ENCODE data around the gene FOXR1. TPM values are rescaled to one million over a fixed set of nuclear protein-coding genes. Genes with fewer than 3 reads are reported as not detected.

Gene FOXR1
- total and polyA plus RNA-seq, 4 experiments from 2014 or later, result not detected

DNA sequence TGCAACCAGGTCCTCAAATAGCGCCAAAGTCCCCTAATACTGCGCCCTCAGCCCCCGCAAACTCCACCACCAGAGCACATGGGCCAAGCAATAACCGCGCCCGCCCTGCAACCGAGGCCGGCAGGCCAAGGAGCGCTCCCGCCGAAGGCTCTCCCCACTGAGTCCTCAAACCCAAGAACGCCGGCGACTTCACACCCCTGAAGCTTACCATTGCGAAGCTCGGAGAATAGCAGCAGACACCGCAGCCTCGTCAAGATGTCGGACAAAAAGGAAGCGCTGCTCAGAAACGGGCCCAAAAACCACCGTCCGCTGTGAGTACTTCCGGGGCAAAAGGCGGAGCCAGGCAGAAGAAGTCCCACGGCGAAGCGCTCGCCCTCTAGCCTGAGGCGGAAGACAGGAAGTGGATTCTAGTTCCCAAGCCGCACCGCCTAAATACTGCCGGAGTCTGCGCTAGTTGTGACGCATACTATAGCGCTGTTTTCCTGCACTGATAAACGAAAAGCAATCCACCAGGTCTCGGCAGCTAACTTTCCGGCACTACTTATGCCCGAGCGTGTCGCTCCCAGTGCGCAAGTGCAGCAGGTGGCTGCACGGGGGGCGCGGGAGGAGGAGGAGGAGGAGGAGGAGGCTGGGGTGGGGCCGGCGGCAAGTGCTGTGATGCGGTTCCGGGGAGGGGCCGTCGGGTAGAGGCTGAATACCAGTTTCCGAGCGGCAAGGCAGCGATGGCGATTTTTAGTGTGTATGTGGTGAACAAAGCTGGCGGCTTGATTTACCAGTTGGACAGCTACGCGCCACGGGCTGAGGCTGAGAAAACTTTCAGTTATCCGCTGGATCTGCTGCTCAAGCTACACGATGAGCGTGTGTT is 46.7 kb downstream of the FOXR1 start, which contains the start of the genes RPS25 and TRAPPC4:
TSS of gene RPS25 (minus strand) at position 270 of the 865 bp plus-strand sequence. CDS start at position 211, 59 bp downstream.
TSS of gene TRAPPC4 (plus strand) at position 693 of the 865 bp plus-strand sequence. CDS start at position 723, 30 bp downstream.
- ChIA-PET CTCF (ENCODE audit: partially characterized antibody) (interaction anchor here (0.7 to 2.6 kb wide), 9 partner anchors 12 to 179 kb away, joined by 3 to 16 read pairs (median 3); partner anchors contain the start of genes CENATAC, DPAGT1, HYOU1 and SLC37A4), POLR2A (ENCODE audit: partially characterized antibody) (interaction anchor here (0.6 to 9.4 kb wide), 37 partner anchors 8 to 1839 kb away, joined by 3 to 170 read pairs (median 4); partner anchors contain the start of genes C2CD2L, CENATAC, CXCR5 and DDX6)
- H3K27ac ChIP-seq (ENCODE audit: low read depth, low read length), result peak within 1 kb of the TSS; percentile 87
- intact Hi-C loops (cut with micrococcal nuclease), result loop anchor here (1.0 to 5.0 kb wide), 9 partner anchors 12 to 581 kb away; partner anchors contain the start of genes CENATAC, DDX6, HINFP and HYOU1
- peak; percentile 96 to 98 (median 97) for DNase-seq
- H3K36me3 ChIP-seq (ENCODE audit: insufficient read depth, low read length), result peaks cover 47% of the 10 kb centered on the region
- H3K4me1 ChIP-seq (ENCODE audit: insufficient read depth, low read length), result peaks cover 52% of the 10 kb centered on the region
- no peaks in the 10 kb centered on the region for H3K27me3 ChIP-seq (ENCODE audit: insufficient read depth, low read length)
- H3K9me3 Mint-ChIP-seq, result no peaks in the 10 kb centered on the region
- peak within 1 kb of the TSS; percentile 98 to 100 (median 100) for H3K27ac Mint-ChIP-seq
- peak within 1 kb of the TSS; percentile 71 to 96 for H3K4me3 ChIP-seq (ENCODE audit: low read length in 2 of 2)
- no peaks in the 10 kb centered on the region for H3K27me3 Mint-ChIP-seq
- no peaks in the 10 kb centered on the region for H3K9me3 ChIP-seq (ENCODE audit: control insufficient read depth in 1 of 2, low read length in 2 of 2)
- peak within 1 kb of the TSS; percentile 94 to 100 (median 99) for H3K4me3 Mint-ChIP-seq
- H3K4me1 Mint-ChIP-seq, result peaks cover 21 to 73% (median 51%) of the 10 kb centered on the region in 4 donors
- peaks cover 39 to 79% of the 10 kb centered on the region in 2 donors for H3K36me3 Mint-ChIP-seq

- POLR2A ChIA-PET (ENCODE audit: partially characterized antibody), result interaction anchor here (1.0 to 9.4 kb wide), 11 partner anchors 9 to 230 kb away, joined by 3 to 170 read pairs (median 13); partner anchors contain the start of genes C2CD2L, CENATAC, DDX6 and DPAGT1
- no peak for DNase-seq
- Histone ChIP-seq H3K4me3 (ENCODE audit: low read length in 2 of 2) (peak overlapping the region in 1 of 2 donors; percentile 71), H3K27me3 (ENCODE audit: insufficient read depth, low read length) (no peaks in the 10 kb centered on the region), H3K27ac (ENCODE audit: low read depth, low read length) (peak overlapping the region; percentile 87), H3K4me1 (ENCODE audit: insufficient read depth, low read length) (peaks cover 66% of the 10 kb centered on the region), H3K36me3 (ENCODE audit: insufficient read depth, low read length) (peaks cover 48% of the 10 kb centered on the region), H3K9me3 (ENCODE audit: control insufficient read depth in 1 of 2, low read length in 2 of 2) (no peaks in the 10 kb centered on the region)
- Mint-ChIP-seq H3K27me3 (no peaks in the 10 kb centered on the region), H3K27ac (peak overlapping the region; percentile 98 to 100 (median 100)), H3K36me3 (peaks cover 43 to 81% of the 10 kb centered on the region in 2 donors), H3K4me3 (peak overlapping the region; percentile 94 to 100 (median 99)), H3K4me1 (peaks cover 28 to 85% (median 57%) of the 10 kb centered on the region in 4 donors), H3K9me3 (no peaks in the 10 kb centered on the region)
- CTCF ChIA-PET (ENCODE audit: partially characterized antibody), result interaction anchor here (1.0 to 2.6 kb wide), 4 partner anchors 11 to 177 kb away, joined by 3 to 16 read pairs (median 5); partner anchors contain the start of gene SLC37A4
- intact Hi-C loops (cut with micrococcal nuclease), result loop anchor here (2.0 to 5.0 kb wide), 2 partner anchors 91 to 583 kb away; partner anchors contain the start of gene KMT2A
Measured at GRCh38 chr11:119019996-119020395, 48.4 kb downstream of the FOXR1 start.

- H3K4me1 Mint-ChIP-seq, result peaks cover 24 to 72% (median 48%) of the 10 kb centered on the region in 4 donors
- H3K4me3 Mint-ChIP-seq, result peak overlapping the region in 7 of 8 donors; percentile 17 to 100 (median 58)
- H3K36me3 ChIP-seq (ENCODE audit: insufficient read depth, low read length), result peaks cover 38% of the 10 kb centered on the region
- no peaks in the 10 kb centered on the region for H3K27me3 ChIP-seq (ENCODE audit: insufficient read depth, low read length)
- DNase-seq, result no peak
- ChIA-PET CTCF (ENCODE audit: partially characterized antibody) (interaction anchor here (1.2 kb wide), 1 partner anchor 35 kb away, joined by 4 read pairs; the partner anchor contains the start of gene HYOU1), POLR2A (ENCODE audit: partially characterized antibody) (interaction anchor here (0.8 to 9.3 kb wide), 5 partner anchors 7 to 185 kb away, joined by 3 to 135 read pairs (median 4); partner anchors contain the start of genes CBL, CENATAC and SLC37A4)
- H3K9me3 ChIP-seq (ENCODE audit: control insufficient read depth in 1 of 2, low read length in 2 of 2), result no peaks in the 10 kb centered on the region
- peaks cover 52% of the 10 kb centered on the region for H3K4me1 ChIP-seq (ENCODE audit: insufficient read depth, low read length)
- no peaks in the 10 kb centered on the region for H3K9me3 Mint-ChIP-seq
- H3K4me3 ChIP-seq (ENCODE audit: low read length in 2 of 2), result no peak overlapping the region
- intact Hi-C loops (cut with micrococcal nuclease), result no loop called here
- peak overlapping the region in 5 of 7 donors; percentile 24 to 79 (median 58) for H3K27ac Mint-ChIP-seq
- H3K27me3 Mint-ChIP-seq, result no peaks in the 10 kb centered on the region
- H3K36me3 Mint-ChIP-seq, result peaks cover 40 to 70% of the 10 kb centered on the region in 2 donors
- H3K27ac ChIP-seq (ENCODE audit: low read depth, low read length), result no peak overlapping the region
Measured at GRCh38 chr11:119021631-119022030, 50.1 kb downstream of the FOXR1 start.

GRCh38 chr11:119023741-119024140 is 52.2 kb downstream of the FOXR1 start:
- no peaks in the 10 kb centered on the region for H3K27me3 Mint-ChIP-seq
- no peak overlapping the region for H3K4me3 ChIP-seq (ENCODE audit: low read length in 2 of 2)
- no peaks in the 10 kb centered on the region for H3K9me3 Mint-ChIP-seq
- peaks cover 34 to 50% of the 10 kb centered on the region in 2 donors for H3K36me3 Mint-ChIP-seq
- ChIA-PET POLR2A (ENCODE audit: partially characterized antibody) (interaction anchor here (1.1 to 3.2 kb wide), 4 partner anchors 26 to 72 kb away, joined by 3 to 10 read pairs (median 6); partner anchors contain the start of genes CENATAC, HMBS and VPS11), CTCF (ENCODE audit: partially characterized antibody) (interaction anchor here (1.0 to 1.2 kb wide), 2 partner anchors 76 to 253 kb away, joined by 3 to 4 read pairs; no protein-coding TSS in a partner anchor)
- H3K4me1 Mint-ChIP-seq, result peaks cover 24 to 63% (median 44%) of the 10 kb centered on the region in 4 donors
- intact Hi-C loops (cut with micrococcal nuclease), result no loop called here
- peaks cover 36% of the 10 kb centered on the region for H3K36me3 ChIP-seq (ENCODE audit: insufficient read depth, low read length)
- no peaks in the 10 kb centered on the region for H3K27me3 ChIP-seq (ENCODE audit: insufficient read depth, low read length)
- H3K9me3 ChIP-seq (ENCODE audit: control insufficient read depth in 1 of 2, low read length in 2 of 2), result no peaks in the 10 kb centered on the region
- H3K27ac Mint-ChIP-seq, result peak overlapping the region in 4 of 7 donors; percentile 1 to 58 (median 13)
- no peak for DNase-seq
- peak overlapping the region in 2 of 8 donors; percentile 22 to 54 for H3K4me3 Mint-ChIP-seq
- no peak overlapping the region for H3K27ac ChIP-seq (ENCODE audit: low read depth, low read length)
- H3K4me1 ChIP-seq (ENCODE audit: insufficient read depth, low read length), result peaks cover 47% of the 10 kb centered on the region

DNA sequence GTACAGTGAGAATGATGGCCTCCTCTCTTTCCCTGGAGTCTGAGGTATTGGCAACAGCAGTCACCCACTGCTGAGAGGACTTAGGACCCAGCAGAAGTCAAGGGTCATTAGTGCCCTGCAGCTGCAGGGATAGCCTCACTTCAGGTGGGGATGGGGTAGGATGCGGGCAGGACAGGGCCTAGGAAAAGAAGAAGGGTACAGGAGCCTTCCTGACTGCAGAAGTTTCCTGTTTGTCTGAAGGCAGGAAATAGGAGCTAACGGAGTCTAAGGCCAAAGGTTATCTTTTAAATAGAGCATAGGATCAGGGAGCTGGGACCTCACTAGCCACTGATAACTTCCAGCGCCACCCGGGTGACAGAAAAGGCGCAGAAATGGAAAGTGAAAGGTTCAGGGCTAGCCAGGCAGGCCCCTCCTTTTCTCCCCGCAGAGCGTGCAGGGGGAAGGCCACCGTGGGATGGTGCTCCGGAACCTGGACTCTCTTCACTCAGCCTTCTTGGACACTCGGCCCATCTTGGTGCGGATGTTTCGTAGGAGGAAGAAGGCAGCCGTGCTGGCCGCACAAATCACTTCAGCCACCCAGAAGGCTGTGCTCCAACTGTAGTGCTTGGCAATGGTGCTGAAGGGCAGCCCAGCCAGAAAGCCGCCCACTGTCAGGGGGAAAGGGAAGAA is 53.0 kb downstream of the FOXR1 start:
- intact Hi-C loops (cut with micrococcal nuclease), result no loop called here
- Histone ChIP-seq H3K4me1 (ENCODE audit: insufficient read depth, low read length) (peaks cover 55% of the 10 kb centered on the region), H3K27me3 (ENCODE audit: insufficient read depth, low read length) (no peaks in the 10 kb centered on the region), H3K9me3 (ENCODE audit: control insufficient read depth in 1 of 2, low read length in 2 of 2) (no peaks in the 10 kb centered on the region), H3K36me3 (ENCODE audit: insufficient read depth, low read length) (peaks cover 36% of the 10 kb centered on the region), H3K4me3 (ENCODE audit: low read length in 2 of 2) (no peak overlapping the region), H3K27ac (ENCODE audit: low read depth, low read length) (no peak overlapping the region)
- ChIA-PET POLR2A (ENCODE audit: partially characterized antibody) (interaction anchor here (1.0 to 2.4 kb wide), 4 partner anchors 42 to 97 kb away, joined by 3 to 7 read pairs (median 4); partner anchors contain the start of genes HINFP and HMBS), CTCF (ENCODE audit: partially characterized antibody) (no interaction called here)
- no peak for DNase-seq
- Mint-ChIP-seq H3K4me3 (peak overlapping the region in 1 of 8 donors; percentile 6), H3K4me1 (peaks cover 30 to 65% (median 49%) of the 10 kb centered on the region in 4 donors), H3K9me3 (no peaks in the 10 kb centered on the region), H3K36me3 (peaks cover 34 to 48% of the 10 kb centered on the region in 2 donors), H3K27me3 (no peaks in the 10 kb centered on the region), H3K27ac (peak overlapping the region in 4 of 7 donors; percentile 68 to 75 (median 71))

GRCh38 chr11:119025099-119025473 is 53.5 kb downstream of the FOXR1 start:
- H3K36me3 ChIP-seq (ENCODE audit: insufficient read depth, low read length), result peaks cover 36% of the 10 kb centered on the region
- Mint-ChIP-seq H3K27me3 (no peaks in the 10 kb centered on the region), H3K27ac (peak overlapping the region in 6 of 7 donors; percentile 37 to 71 (median 69)), H3K9me3 (no peaks in the 10 kb centered on the region), H3K4me1 (peaks cover 28 to 65% (median 48%) of the 10 kb centered on the region in 4 donors), H3K36me3 (peaks cover 32 to 43% of the 10 kb centered on the region in 2 donors), H3K4me3 (no peak overlapping the region)
- H3K4me1 ChIP-seq (ENCODE audit: insufficient read depth, low read length), result peaks cover 55% of the 10 kb centered on the region
- POLR2A ChIA-PET (ENCODE audit: partially characterized antibody), result interaction anchor here (1.0 to 2.4 kb wide), 4 partner anchors 42 to 96 kb away, joined by 3 to 7 read pairs (median 4); partner anchors contain the start of genes HINFP and HMBS
- intact Hi-C loops (cut with micrococcal nuclease), result no loop called here
- no peak for DNase-seq
- no peaks in the 10 kb centered on the region for H3K27me3 ChIP-seq (ENCODE audit: insufficient read depth, low read length)
- no peak overlapping the region for H3K27ac ChIP-seq (ENCODE audit: low read depth, low read length)
- no peaks in the 10 kb centered on the region for H3K9me3 ChIP-seq (ENCODE audit: control insufficient read depth in 1 of 2, low read length in 2 of 2)
- CTCF ChIA-PET (ENCODE audit: partially characterized antibody), result no interaction called here
- H3K4me3 ChIP-seq (ENCODE audit: low read length in 2 of 2), result no peak overlapping the region

Data from CD4-positive, alpha-beta memory T cell (primary cell).